Astrocyte (in vitro differentiated cells and primary cell): Measurements from ENCODE around the gene MEF2B. TPM values are rescaled to one million over a fixed set of nuclear protein-coding genes. Genes with fewer than 3 reads are reported as not detected.

ENCODE experiments used
- DNase-seq: peaks from one replicate; pipeline ENCODE4 v3.0.0-alpha.2; 2010; ENCODE audit warnings: low read depth
- FAIRE-seq: peaks from 2 replicates; lab custom pipeline; 2011; peaks lifted over from hg19 to GRCh38; lab: Jason Lieb, UNC
- H2AFZ ChIP-seq: 2 replicates; pipeline ENCODE4 v1.6.0; 2012; ENCODE audit warnings: low read depth, low read length, inconsistent platforms
- H3K27ac ChIP-seq: 2 replicates; pipeline ENCODE4 v1.5.1; 2011; ENCODE audit warnings: low read depth, low read length, inconsistent platforms
- H3K27me3 ChIP-seq: 2 replicates; pipeline ENCODE4 v1.6.0; 2011; ENCODE audit warnings: low read length, inconsistent platforms; ENCODE audit not compliant: insufficient read depth
- H3K36me3 ChIP-seq: 2 replicates; pipeline ENCODE4 v1.5.1; 2011; ENCODE audit warnings: low read length, inconsistent platforms; ENCODE audit not compliant: insufficient read depth
- H3K4me1 ChIP-seq: 2 replicates; pipeline ENCODE4 v1.5.1; 2011; ENCODE audit warnings: low read length, inconsistent platforms; ENCODE audit not compliant: insufficient read depth
- H3K4me2 ChIP-seq: 2 replicates; pipeline ENCODE4 v1.6.0; 2012; ENCODE audit warnings: low read length, inconsistent platforms
- H3K4me3 ChIP-seq: 2 replicates; pipeline ENCODE4 v1.5.1; 2011; ENCODE audit warnings: low read depth, mild to moderate bottlenecking, low read length, inconsistent platforms; ENCODE audit not compliant: insufficient read depth
- H3K79me2 ChIP-seq: 2 replicates; pipeline ENCODE4 v1.6.0; 2012; ENCODE audit warnings: mild to moderate bottlenecking, low read length, inconsistent platforms; ENCODE audit not compliant: insufficient read depth
- H3K9ac ChIP-seq: 2 replicates; pipeline ENCODE4 v1.6.0; 2012; ENCODE audit warnings: mild to moderate bottlenecking, low read length, inconsistent platforms
- H3K9me3 ChIP-seq: 2 replicates; pipeline ENCODE4 v1.5.1; 2012; ENCODE audit warnings: low read depth, mild to moderate bottlenecking, low read length, inconsistent platforms; ENCODE audit not compliant: insufficient read depth
- H4K20me1 ChIP-seq: 2 replicates; pipeline ENCODE4 v1.6.0; 2012; ENCODE audit warnings: low read length, inconsistent platforms; ENCODE audit not compliant: insufficient read depth
- H3K27ac Mint-ChIP-seq: one replicate; pipeline ENCODE4 v1.8.0; 2021; ENCODE audit warnings: mild to moderate bottlenecking, mixed read lengths; ENCODE audit not compliant: unreplicated experiment
- H3K27me3 Mint-ChIP-seq: one replicate; pipeline ENCODE4 v1.8.0; 2021; ENCODE audit warnings: low read depth, mixed read lengths; ENCODE audit not compliant: unreplicated experiment
- H3K36me3 Mint-ChIP-seq: one replicate; pipeline ENCODE4 v1.8.0; 2021; ENCODE audit warnings: low read depth, mixed read lengths; ENCODE audit not compliant: unreplicated experiment
- H3K4me1 Mint-ChIP-seq: one replicate; pipeline ENCODE4 v1.8.0; 2021; ENCODE audit warnings: low read depth, mixed read lengths; ENCODE audit not compliant: unreplicated experiment
- H3K4me3 Mint-ChIP-seq: one replicate; pipeline ENCODE4 v1.8.0; 2021; ENCODE audit warnings: mild to moderate bottlenecking, moderate library complexity, mixed read lengths; ENCODE audit not compliant: unreplicated experiment
- H3K9me3 Mint-ChIP-seq: one replicate; pipeline ENCODE4 v1.8.0; 2021; ENCODE audit warnings: mild to moderate bottlenecking, mixed read lengths; ENCODE audit not compliant: unreplicated experiment
- EZH2 ChIP-seq: IDR thresholded peaks from 2 replicates; pipeline ENCODE4 v1.6.1; 2012; ENCODE audit warnings: mild to moderate bottlenecking, low read length, inconsistent platforms; ENCODE audit not compliant: insufficient read depth
- total RNA-seq: library from RNA; stranded (reverse); gene quantifications from 2 replicates; pipeline ENCODE4 v1.2.1, GENCODE V29; 2021
- TF ChIP-seq, protein P1 (sequence below): IDR thresholded peaks from 2 replicates; pipeline ENCODE4 v1.5.1; 2011; ENCODE audit warnings: low read depth, mild to moderate bottlenecking, inconsistent platforms, low read length, moderate library complexity; ENCODE audit not compliant: insufficient read depth

The MEF2B gene
- total RNA-seq, 1 donor from 2014 or later: 1.7 TPM

- DNase-seq (no peak), FAIRE-seq (no peak)
- Histone ChIP-seq H3K4me2 (no peak overlapping the region), H3K27ac (no peak overlapping the region), H3K36me3 (no peaks in the 10 kb centered on the region), H3K27me3 (no peaks in the 10 kb centered on the region), H3K4me3 (no peak overlapping the region), H3K9ac (no peak overlapping the region), H4K20me1 (no peaks in the 10 kb centered on the region), H3K4me1 (peaks cover 8% of the 10 kb centered on the region), H3K79me2 (peaks cover 7% of the 10 kb centered on the region), H2AFZ (no peak overlapping the region), H3K9me3 (no peaks in the 10 kb centered on the region)
- no peak for TF ChIP-seq EZH2
- TF ChIP-seq, protein P1, sequence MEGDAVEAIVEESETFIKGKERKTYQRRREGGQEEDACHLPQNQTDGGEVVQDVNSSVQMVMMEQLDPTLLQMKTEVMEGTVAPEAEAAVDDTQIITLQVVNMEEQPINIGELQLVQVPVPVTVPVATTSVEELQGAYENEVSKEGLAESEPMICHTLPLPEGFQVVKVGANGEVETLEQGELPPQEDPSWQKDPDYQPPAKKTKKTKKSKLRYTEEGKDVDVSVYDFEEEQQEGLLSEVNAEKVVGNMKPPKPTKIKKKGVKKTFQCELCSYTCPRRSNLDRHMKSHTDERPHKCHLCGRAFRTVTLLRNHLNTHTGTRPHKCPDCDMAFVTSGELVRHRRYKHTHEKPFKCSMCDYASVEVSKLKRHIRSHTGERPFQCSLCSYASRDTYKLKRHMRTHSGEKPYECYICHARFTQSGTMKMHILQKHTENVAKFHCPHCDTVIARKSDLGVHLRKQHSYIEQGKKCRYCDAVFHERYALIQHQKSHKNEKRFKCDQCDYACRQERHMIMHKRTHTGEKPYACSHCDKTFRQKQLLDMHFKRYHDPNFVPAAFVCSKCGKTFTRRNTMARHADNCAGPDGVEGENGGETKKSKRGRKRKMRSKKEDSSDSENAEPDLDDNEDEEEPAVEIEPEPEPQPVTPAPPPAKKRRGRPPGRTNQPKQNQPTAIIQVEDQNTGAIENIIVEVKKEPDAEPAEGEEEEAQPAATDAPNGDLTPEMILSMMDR: no peak
- Mint-ChIP-seq H3K9me3 (no peaks in the 10 kb centered on the region), H3K27me3 (peaks cover 7% of the 10 kb centered on the region), H3K4me1 (peaks cover 3% of the 10 kb centered on the region), H3K4me3 (no peak overlapping the region), H3K36me3 (no peaks in the 10 kb centered on the region), H3K27ac (no peak overlapping the region)
These were observed 27.7 kb downstream of the MEF2B start for GRCh38 chr19:19142347-19142746.

GRCh38 chr19:19140476-19140875, 29.6 kb downstream of the MEF2B start:
- DNase-seq (peak; percentile 45), FAIRE-seq (no peak)
- Histone ChIP-seq H3K36me3 (no peaks in the 10 kb centered on the region), H3K4me3 (no peak overlapping the region), H3K27ac (no peak overlapping the region), H3K4me1 (peaks cover 8% of the 10 kb centered on the region), H3K4me2 (no peak overlapping the region), H3K27me3 (no peaks in the 10 kb centered on the region), H2AFZ (no peak overlapping the region), H3K9me3 (no peaks in the 10 kb centered on the region), H3K79me2 (peaks cover 12% of the 10 kb centered on the region), H4K20me1 (no peaks in the 10 kb centered on the region), H3K9ac (no peak overlapping the region)
- H3K27me3 Mint-ChIP-seq: peaks cover 7% of the 10 kb centered on the region
- no peak overlapping the region for H3K4me3 Mint-ChIP-seq
- peaks cover 3% of the 10 kb centered on the region for H3K4me1 Mint-ChIP-seq
- TF ChIP-seq, protein P1: no peak
- no peak for TF ChIP-seq EZH2
- H3K9me3 Mint-ChIP-seq: no peaks in the 10 kb centered on the region
- no peaks in the 10 kb centered on the region for H3K36me3 Mint-ChIP-seq
- H3K27ac Mint-ChIP-seq: no peak overlapping the region

DNA sequence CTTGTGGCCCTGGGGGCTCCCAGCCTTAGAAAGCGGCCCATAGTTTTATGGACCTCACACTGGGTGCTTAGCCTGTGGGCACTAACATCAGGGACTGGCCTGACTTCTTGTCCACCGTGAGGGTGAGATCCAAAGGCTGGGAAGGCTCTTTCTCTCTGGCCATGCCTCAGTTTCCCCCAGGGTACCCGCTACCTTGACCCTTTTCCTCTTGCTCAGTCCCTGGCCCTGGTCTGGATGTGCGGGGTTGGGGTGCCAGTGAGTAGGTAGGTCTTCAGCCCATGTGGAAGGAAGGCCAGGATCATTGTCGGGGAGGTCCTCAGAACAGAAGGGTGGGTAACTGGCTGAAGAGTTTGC, 30.2 kb downstream of the MEF2B start:
- H3K36me3 ChIP-seq: no peaks in the 10 kb centered on the region
- no peak overlapping the region for H3K4me3 ChIP-seq
- H3K4me1 ChIP-seq: peaks cover 8% of the 10 kb centered on the region
- no peak for FAIRE-seq
- H3K36me3 Mint-ChIP-seq: no peaks in the 10 kb centered on the region
- peaks cover 7% of the 10 kb centered on the region for H3K27me3 Mint-ChIP-seq
- H4K20me1 ChIP-seq: no peaks in the 10 kb centered on the region
- H3K4me3 Mint-ChIP-seq: no peak overlapping the region
- DNase-seq: no peak
- H3K9ac ChIP-seq: no peak overlapping the region
- TF ChIP-seq, protein P1: no peak
- no peak for TF ChIP-seq EZH2
- H3K9me3 ChIP-seq: no peaks in the 10 kb centered on the region
- H2AFZ ChIP-seq: no peak overlapping the region
- no peaks in the 10 kb centered on the region for H3K9me3 Mint-ChIP-seq
- peak overlapping the region; percentile 55 for H3K27ac Mint-ChIP-seq
- H3K4me1 Mint-ChIP-seq: peaks cover 3% of the 10 kb centered on the region
- peaks cover 12% of the 10 kb centered on the region for H3K79me2 ChIP-seq
- no peaks in the 10 kb centered on the region for H3K27me3 ChIP-seq
- no peak overlapping the region for H3K27ac ChIP-seq
- H3K4me2 ChIP-seq: no peak overlapping the region
